Measurements from ENCODE around the gene DNAH12.

- TF ChIP-seq CTCF (conservative IDR thresholded peaks at IDR 0.05; ENCODE audit: low read length) (no peak), EZH2phosphoT487 (IDR thresholded peaks at IDR 0.05; ENCODE audit: borderline replicate concordance, low read depth, low read length) (no peak)
Observed at GRCh38 chr3:57518276-57518915, 25.7 kb downstream of the DNAH12 start.

Measured in OCI-LY7 (cell line).